HG02588 (cell line): ENCODE measurements around the gene HSPA1B.
"Not testable (repeated sequence)": the region's sequence is repeated elsewhere in the genome, so short reads cannot be mapped to it uniquely, and the experiment has no call there.

Experiments used
- ATAC-seq: cut with Tn5 transposase; IDR thresholded peaks from one replicate; pipeline ENCODE4 v1.9.1; 2021; ENCODE audit warnings: mild to moderate bottlenecking, moderate library complexity; ENCODE audit not compliant: unreplicated experiment

The HSPA1B gene

GRCh38 chr6:31797588-31797987, 29.9 kb upstream of the HSPA1B start:
- no peak for ATAC-seq

GRCh38 chr6:31799781-31800180, 27.8 kb upstream of the HSPA1B start:
- no peak for ATAC-seq

- not testable (repeated sequence) for ATAC-seq
These were observed 26.3 kb upstream of the HSPA1B start for GRCh38 chr6:31801031-31801927.

GRCh38 chr6:31805939-31806469, 21.5 kb upstream of the HSPA1B start:
- ATAC-seq, result peak; percentile 13

- peak; percentile 92 for ATAC-seq
These were observed 20.9 kb upstream of the HSPA1B start, which contains the start of gene LSM2 for GRCh38 chr6:31806470-31807272. Gene LSM2 (minus strand): TSS chr6:31806966. CDS start chr6:31806757, 209 bp downstream.

- ATAC-seq, result not testable (repeated sequence)
These were observed 18.9 kb upstream of the HSPA1B start for GRCh38 chr6:31808599-31808998.

GRCh38 chr6:31811645-31812044, 15.9 kb upstream of the HSPA1B start:
- ATAC-seq, result no peak

- ATAC-seq, result no peak
These were observed 14.1 kb upstream of the HSPA1B start for GRCh38 chr6:31813465-31813849.

- no peak for ATAC-seq
These were observed 12.9 kb upstream of the HSPA1B start for GRCh38 chr6:31814677-31815024.

GRCh38 chr6:31815025-31815838, 12.3 kb upstream of the HSPA1B start, which contains the start of the genes HSPA1A and HSPA1L:
Gene HSPA1A (plus strand): TSS chr6:31815543. CDS start chr6:31815757, 214 bp downstream.
Gene HSPA1L (minus strand): TSS chr6:31815283. CDS start chr6:31811972, 3,311 bp downstream.
- peak; percentile 35 for ATAC-seq

GRCh38 chr6:31817133-31817928, 10.2 kb upstream of the HSPA1B start:
- not testable (repeated sequence) for ATAC-seq

- ATAC-seq, result not testable (repeated sequence)
These were observed 9.5 kb upstream of the HSPA1B start for GRCh38 chr6:31817929-31818511.

GRCh38 chr6:31819871-31820299, 7.7 kb upstream of the HSPA1B start:
- ATAC-seq, result no peak

GRCh38 chr6:31820399-31820798, 7.1 kb upstream of the HSPA1B start:
- ATAC-seq, result not testable (repeated sequence)

- peak; percentile 31 for ATAC-seq
These were observed 6.1 kb upstream of the HSPA1B start for GRCh38 chr6:31821301-31822035.

GRCh38 chr6:31822036-31822821, 5.3 kb upstream of the HSPA1B start:
- ATAC-seq, result peak; percentile 43

GRCh38 chr6:31823592-31824196, 3.8 kb upstream of the HSPA1B start:
- not testable (repeated sequence) for ATAC-seq
